Epithelial cell of proximal tubule (primary cell): ENCODE measurements around the gene TBX10. TPM values are rescaled to one million over a fixed set of nuclear protein-coding genes. Genes with fewer than 3 reads are reported as not detected.
"Not testable (repeated sequence)": the region's sequence is repeated elsewhere in the genome, so short reads cannot be mapped to it uniquely, and the experiment has no call there.

Source experiments
- DNase-seq: peaks from one replicate; pipeline ENCODE4 v3.0.0-alpha.2; 2011; ENCODE audit warnings: low read depth
- H3K4me3 ChIP-seq: 2 replicates; pipeline ENCODE4 v1.5.1; 2011; ENCODE audit warnings: low read depth, mild to moderate bottlenecking, low read length
- total RNA-seq: library from RNA; depleted of rRNA; stranded (reverse); fragments of >200 nt; gene quantifications from 2 replicates; pipeline ENCODE4 v1.2.3, GENCODE V29; 2015
- TF ChIP-seq, protein P1 (sequence below): conservative IDR thresholded peaks from 2 replicates; pipeline ENCODE4 v1.5.1; 2012; ENCODE audit warnings: low read depth, mild to moderate bottlenecking, low read length

Gene TBX10
- total RNA-seq, 1 donor from 2014 or later = not detected

DNA sequence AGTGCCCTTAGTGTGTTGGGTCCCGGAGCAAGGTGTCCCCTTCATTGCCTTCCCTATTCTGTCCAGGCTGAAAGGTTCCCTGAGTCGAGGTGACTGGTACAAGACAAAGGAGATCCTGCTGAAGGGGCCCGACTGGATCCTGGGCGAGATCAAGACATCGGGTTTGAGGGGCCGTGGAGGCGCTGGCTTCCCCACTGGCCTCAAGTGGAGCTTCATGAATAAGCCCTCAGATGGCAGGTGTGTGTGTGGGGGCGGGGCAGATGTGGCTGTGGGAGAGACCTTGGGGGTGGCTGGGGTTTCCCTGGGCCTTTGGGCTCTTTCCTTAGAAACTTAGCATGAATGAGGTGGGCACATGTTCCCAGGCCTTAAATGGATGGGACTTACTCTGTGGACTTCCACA lies 31.1 kb downstream of the TBX10 start:
- no peak overlapping the region for H3K4me3 ChIP-seq
- no peak for DNase-seq
- TF ChIP-seq, protein P1, sequence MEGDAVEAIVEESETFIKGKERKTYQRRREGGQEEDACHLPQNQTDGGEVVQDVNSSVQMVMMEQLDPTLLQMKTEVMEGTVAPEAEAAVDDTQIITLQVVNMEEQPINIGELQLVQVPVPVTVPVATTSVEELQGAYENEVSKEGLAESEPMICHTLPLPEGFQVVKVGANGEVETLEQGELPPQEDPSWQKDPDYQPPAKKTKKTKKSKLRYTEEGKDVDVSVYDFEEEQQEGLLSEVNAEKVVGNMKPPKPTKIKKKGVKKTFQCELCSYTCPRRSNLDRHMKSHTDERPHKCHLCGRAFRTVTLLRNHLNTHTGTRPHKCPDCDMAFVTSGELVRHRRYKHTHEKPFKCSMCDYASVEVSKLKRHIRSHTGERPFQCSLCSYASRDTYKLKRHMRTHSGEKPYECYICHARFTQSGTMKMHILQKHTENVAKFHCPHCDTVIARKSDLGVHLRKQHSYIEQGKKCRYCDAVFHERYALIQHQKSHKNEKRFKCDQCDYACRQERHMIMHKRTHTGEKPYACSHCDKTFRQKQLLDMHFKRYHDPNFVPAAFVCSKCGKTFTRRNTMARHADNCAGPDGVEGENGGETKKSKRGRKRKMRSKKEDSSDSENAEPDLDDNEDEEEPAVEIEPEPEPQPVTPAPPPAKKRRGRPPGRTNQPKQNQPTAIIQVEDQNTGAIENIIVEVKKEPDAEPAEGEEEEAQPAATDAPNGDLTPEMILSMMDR = no peak

DNA sequence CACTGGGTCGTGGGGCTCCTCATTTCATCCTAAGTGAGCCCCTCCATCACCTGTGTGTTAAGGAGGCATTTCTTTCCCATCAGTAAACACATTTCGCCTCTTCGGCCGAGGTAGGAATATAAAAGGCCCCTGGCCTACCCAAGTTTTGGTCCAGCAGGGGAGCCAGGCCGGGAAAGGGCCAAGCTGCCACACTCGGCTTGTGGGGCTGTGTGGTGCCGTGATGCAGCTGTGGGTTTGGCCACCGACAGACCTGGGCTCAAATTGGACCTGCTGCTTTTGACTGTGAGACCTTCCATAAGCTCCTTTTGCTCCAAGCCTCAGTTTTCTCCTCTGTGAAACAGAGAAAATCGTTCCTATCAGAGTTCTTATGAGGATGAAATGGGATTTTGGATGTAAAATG lies 32.1 kb downstream of the TBX10 start:
- H3K4me3 ChIP-seq = peak overlapping the region; percentile 78
- TF ChIP-seq, protein P1 = no peak
- DNase-seq = no peak

DNA sequence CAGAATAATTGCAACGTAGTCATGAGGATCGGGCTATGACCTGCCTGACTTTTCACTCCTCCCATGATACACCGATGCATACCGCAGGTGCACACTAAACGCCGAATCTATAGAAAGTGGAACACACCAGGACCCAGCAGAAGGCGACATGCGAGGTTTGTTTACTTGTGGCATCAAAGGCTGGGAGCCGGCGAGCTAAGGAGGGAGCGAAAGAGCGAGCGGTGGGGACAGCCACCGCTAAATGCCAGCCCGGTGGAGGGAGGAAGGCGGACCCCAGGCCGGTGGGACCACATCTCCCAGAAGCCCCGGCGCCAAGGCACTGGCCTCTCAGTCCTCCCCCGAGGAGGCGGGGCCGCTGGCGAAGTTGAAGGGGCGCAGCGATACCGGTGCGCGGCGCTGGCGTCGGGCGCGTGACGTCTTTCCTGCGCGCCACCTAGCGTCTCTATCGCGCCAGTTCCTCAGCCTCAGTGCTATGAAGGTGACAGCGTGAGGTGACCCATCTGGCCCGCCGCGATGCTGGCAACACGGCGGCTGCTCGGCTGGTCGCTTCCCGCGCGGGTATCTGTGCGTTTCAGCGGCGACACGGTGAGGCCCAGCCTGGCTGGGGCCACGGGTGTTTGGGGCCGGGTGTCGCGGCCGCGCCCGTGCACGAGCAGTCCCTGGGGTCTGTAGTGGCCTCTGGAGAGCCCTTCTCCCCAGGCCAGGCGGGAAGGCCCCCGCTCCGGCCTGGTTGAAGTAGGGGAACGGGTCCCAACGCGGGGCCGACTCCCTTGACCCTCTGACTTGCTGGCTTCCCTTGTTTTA lies 32.9 kb downstream of the TBX10 start, which contains the start of gene NDUFV1:
Gene NDUFV1, plus strand, starts transcription at position 445 of the 804 bp plus-strand sequence. Its CDS starts 69 bp downstream, at position 514.
- TF ChIP-seq, protein P1 = peak; percentile 50
- peak within 1 kb of the TSS; percentile 78 for H3K4me3 ChIP-seq
- DNase-seq = no peak

DNA sequence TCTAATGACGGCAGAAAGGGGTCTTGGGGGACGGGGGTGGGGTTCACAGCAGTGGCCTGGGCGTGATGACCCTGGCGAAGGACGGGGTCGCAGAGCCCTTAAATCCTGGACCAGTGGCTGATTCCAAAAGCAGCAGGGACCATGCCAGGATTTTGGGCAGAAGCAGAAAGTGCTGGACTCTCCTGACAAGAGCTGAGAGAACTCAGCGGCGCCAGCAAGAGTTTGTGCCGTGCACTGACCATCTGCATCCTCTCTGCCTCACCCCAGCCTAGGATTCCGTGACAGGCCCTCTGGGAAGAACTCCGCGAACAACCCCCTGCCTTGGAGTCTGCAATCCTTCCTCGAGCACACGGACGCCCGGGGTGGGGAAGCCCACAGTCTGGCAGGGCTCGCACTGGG lies 33.5 kb downstream of the TBX10 start:
- no peak for DNase-seq

DNA sequence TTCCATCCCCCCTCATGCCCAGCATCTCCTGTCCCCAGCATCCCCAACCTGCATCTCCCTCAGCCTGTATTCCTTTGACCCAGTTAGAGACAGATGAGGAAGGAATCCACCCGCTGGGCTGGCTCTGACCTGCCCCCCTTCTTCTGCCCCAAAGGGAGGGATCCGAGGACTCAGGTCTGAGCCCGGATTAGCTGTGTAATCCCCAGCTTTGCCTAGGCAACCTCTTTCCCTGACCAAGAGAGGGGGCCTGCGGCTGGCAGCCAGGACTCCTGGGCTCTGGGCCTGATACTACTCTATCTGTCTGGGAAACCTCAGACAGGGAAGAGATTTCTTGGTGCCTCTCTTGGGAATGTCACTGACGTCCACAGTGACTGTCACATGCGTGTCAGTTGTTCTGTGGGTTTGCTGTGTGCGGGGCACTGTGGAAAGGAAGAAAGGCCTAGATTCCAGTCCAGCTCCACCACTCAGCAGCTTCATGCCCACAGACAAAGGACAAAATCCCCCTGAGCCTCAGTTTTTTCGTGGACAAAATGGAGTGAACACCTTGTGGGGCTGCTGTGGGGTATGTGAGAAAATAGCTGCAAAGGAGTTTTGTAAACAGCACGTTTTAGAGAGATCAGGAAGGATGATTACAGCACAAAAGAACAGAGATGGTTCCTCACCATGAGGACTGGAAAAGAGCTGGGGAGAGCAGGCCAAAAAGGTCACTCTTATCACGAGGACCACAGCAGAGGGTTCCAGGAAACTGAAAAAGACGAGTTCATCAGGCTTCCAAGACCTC lies 34.1 kb downstream of the TBX10 start:
- TF ChIP-seq, protein P1 = no peak
- DNase-seq = no peak
- no peak overlapping the region for H3K4me3 ChIP-seq

More for the DNA sequence above, 33.5 kb downstream of the TBX10 start:
- H3K4me3 ChIP-seq = peak overlapping the region; percentile 78
- TF ChIP-seq, protein P1 = no peak

DNA sequence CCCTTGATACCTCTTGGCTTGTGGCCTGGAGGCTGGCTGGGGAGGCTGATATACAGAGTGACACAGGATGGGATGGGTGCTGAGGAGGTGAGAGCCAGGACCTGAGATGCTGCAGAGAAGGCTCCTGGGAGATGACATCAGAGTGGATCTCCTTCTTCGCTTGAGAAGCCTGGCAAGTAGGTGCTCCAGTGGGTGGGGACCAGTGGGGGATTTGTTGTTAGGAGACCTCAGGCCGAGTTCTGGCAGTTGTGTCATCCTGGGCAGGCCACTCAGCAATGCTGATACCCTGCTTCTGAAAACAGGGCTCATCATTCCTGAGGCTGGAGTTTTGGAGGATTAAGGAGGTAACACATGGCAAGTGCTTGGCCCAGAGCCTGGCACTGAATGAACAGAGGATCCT lies 34.7 kb downstream of the TBX10 start:
- no peak overlapping the region for H3K4me3 ChIP-seq
- DNase-seq = no peak
- TF ChIP-seq, protein P1 = no peak

DNA sequence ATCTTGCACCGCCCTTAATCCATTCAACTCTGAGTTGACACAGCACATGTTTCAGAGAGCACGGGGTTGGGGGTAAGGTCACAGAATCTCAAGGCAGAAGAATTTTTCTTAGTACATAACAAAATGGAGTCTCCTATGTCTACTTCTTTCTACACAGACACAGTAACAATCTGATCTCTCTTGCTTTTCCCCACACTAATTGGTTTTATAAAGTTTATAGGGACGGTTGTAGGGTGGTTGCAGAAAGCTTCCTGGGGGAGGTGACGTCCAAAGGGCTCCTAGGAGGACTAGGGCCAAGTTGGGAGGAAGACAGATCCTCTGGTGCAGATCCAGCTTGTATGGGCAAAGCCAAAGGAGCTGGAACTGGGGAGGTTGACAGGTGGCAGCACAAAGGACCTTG lies 35.4 kb downstream of the TBX10 start:
- DNase-seq, H3K4me3 ChIP-seq: not testable (repeated sequence)
